HG02943 (cell line): Measurements from ENCODE around the gene COLQ.
"Not testable (repeated sequence)": the region's sequence is repeated elsewhere in the genome, so short reads cannot be mapped to it uniquely, and the experiment has no call there.

Source experiments
- ATAC-seq: cut with Tn5 transposase; IDR thresholded peaks from one replicate; pipeline ENCODE4 v1.9.1; 2021; ENCODE audit warnings: mild to moderate bottlenecking, low read depth, moderate library complexity; ENCODE audit not compliant: unreplicated experiment

The COLQ gene

DNA sequence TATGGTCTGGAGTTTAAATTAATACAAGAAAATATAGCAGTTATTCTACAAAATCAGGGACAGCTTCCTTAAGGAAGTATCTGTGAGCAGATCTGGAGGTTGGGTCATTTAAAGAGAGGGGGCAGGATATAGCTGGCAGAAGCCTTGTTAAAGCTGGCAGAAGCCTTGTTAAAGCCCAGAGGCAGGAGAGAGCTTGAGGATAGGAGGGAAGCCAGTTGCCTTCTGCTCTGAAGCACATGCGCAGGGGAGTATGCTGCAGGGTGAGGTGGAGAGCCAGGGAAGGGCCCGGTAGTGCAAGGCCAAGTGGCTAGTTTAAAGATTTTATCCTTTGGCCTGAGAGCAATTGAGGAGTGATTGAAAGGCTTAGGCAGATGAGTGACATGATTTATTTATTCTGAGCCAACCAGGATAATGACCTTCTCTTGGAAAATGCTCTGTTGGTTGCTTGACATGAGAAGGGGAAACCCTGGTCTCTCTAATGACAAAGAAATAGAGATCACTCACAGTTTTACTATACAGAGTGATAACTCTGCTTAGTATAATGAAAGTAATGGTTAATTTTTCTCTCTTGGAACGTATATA is 90.2 kb downstream of the COLQ start:
- no peak for ATAC-seq

DNA sequence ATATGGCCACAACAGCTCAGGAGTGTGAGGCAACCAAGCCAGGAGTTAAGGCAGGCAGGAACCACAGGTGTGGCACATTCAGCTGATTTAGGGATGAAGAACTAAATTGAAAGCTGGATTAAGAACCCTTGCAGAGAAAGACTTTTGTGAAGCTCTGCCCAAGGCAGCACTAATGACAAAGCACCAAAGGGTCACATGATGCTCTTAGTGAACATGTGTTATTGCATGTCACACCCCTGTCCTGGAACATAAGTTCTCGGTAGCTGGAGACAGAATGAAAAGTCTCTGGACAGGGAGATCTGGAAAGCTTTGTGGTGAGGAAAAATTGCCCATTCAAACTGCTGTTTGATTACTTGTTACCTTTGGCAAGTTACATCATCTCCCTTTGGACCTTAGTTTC is 90.9 kb downstream of the COLQ start:
- no peak for ATAC-seq

DNA sequence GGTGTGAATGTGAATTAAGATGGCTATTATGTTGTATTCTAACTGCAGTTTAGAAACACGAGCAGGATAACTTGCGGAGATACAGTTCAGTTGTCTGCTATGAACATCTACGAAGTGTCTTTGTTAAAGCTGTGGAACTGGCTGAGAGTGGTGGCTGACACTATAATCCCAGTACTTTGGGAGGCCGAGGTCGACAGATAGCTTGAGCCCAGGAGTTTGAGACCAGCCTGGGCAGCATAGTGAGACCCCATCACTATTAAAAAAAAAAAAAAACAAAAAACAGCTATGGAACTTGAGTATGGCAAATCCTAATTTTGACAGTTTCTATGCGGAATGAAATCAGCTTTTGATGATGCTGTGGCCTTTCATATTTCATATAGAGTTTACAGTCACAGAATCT is 92.4 kb downstream of the COLQ start:
- ATAC-seq = no peak

DNA sequence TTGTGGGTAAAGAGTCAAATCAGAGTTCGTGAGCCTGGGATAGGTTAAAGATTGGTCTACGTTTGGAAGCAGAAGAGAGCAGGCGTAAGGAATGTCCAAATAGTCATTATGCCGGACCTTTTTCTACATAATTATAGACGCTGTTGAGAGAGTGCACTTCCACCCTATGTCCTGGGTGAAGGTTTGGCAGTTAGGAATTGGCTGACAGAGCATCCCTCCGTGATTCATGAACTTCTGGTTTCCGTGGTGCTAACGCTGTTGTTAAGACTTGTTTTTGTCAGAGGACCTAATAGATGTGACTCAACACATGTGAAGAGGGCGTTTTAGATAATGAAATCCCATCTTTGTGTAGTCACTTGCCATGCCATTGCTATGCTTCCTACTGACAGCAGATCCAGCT is 93.0 kb downstream of the COLQ start:
- no peak for ATAC-seq

DNA sequence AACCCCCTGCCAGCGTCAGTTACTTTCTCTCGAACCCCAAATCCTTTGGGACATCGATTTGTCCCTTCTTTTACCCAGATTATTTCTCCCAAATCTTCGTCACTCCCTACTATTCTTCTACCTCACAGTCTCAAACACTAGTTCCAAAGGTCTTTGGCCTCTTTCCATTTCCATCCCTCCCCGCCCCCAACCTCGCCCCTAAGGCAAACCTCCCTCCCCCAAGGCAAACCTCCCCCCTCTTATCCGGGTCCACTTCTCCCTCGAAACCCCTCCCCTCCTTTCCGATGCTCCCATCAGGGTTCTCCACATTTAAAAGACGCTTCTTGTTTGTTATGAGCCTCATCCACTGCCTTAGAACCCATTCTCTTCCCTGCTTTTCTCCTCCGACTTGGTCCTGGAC is 93.5 kb downstream of the COLQ start:
- ATAC-seq = no peak

DNA sequence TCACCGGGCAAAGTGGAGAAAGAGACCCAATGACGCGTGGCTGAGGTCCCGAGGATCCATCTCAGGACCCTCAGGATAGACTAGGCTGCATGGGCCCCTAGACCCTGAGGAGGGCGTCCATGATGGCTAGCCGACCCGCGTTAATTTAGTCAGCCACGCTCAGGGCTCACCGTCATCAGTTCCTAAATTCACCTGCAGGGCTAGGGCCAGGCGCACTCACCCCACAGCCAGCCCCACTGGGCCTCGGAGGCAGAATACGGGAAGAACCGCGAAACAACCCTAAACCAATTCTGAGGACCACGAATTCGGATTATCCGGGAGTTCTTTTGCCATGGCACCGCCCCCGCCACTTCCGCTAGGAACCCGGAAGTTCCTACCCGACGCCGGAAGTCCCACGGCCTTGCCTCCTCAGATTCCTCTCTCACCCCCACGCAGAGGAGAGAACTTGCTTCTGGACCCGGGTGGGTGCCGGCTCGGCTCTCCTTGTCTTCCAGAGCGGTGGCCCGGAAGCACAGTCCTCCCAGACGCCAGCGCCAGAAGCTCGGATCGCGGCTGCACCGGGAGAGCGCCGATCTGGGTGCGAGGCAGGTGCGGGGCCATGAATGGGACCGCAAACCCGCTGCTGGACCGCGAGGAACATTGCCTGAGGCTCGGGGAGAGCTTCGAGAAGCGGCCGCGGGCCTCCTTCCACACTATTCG is 94.2 kb downstream of the COLQ start, which contains the start of the genes EAF1 and METTL6:
Gene EAF1 (plus strand): TSS at position 417 of the 699 bp plus-strand sequence. CDS start 182 bp downstream, at position 599.
Gene METTL6 (minus strand): TSS at position 363 of the 699 bp plus-strand sequence. CDS start 1,033 bp downstream, outside the sequence.
- ATAC-seq = peak; percentile 80

DNA sequence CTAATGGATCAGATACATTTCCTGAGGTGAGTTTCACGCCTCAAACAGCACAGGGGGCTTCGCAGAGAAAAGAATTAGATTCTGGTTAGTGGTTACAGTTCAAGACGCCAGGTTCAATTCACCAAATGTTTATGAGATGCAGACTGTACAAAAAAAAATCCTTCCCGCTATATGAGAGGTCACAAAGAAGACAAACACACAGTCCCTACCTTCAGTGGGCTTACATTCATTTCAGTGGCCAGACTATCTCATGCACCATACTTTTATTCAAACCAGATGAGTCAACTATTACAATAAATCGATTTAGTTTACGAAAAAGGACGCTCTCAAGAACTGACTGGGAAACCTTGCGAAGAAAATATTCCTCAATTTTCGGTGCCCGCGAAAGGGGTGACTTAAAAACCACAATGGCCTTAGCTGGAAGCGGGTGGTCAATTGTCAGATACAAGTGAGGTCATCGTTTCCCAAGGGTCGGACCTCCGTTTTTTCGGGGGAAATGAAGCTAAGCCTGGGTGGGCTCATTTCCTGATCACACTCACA is 94.9 kb downstream of the COLQ start:
- no peak for ATAC-seq

DNA sequence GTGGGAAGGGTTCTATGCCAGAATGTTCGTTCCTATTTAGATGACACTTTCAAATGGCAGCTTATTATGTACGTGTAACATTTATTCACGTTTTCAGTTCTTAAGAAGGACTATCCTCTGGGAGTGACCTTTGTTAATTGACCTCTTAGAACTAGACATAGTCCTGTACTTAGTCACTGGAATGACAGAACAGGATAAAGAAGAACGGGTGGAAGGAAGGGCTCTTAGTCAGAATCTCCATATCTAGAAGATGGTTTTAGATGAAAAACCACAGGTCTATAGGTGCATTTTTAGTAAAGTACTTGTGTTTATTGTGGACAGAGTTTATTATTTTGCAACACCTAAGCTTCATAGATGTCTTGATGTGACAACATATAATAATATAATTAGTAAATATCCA is 100.6 kb downstream of the COLQ start:
- no peak for ATAC-seq

DNA sequence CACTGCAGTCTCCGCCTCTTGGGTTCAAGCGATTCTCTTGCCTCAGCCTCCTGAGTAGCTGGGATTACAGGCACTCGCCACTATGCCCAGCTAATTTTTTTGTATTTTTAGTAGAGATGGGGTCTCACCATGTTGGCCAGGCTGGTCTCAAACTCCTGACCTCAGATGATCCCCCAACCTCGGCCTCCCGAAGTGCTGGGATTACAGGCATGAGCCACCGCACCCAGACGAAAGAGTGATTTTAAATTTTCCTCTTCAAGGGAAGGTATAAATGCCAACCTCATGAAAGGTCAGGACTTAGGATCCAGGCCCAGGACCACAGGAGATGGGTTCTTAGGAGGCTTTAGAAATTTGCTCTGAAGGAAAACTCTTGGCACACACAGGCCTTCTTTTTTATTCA is 110.5 kb downstream of the COLQ start:
- not testable (repeated sequence) for ATAC-seq

DNA sequence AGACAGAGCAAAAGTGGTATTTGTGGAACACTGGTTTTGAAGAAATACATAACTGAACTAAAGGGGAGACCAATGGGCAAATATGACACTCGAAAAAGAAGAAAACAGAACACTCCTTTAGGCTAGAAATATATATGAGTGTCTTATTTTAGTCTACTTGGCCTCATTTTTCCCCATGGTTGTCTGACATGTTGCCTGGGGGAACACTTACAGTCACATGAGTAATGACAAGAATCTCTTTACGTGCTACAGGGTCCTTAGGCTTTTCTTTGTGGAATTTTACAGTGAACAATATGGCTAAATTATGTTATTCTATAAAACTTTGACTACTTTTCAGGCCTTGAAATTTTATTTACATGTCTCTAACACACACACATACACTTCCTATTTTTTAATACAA is 111.7 kb downstream of the COLQ start:
- no peak for ATAC-seq

DNA sequence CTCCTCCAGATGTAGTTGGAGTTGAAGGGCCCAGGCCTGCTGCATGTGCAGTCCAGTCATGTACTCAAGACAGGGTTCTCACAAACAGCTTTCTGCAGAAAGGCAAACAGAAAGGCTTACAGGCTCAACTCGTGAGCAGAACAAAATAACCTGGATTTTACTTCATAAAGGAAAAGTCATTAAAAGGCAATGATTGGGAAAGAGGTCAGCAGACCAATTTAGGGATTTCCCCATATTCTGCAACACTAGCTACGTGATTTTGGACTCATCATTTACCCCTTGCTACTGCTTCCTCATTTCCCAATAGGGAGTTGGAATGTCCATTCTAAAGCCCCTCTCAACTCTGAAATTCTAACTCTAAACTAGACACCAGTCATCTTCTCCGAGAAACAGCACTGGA is 112.3 kb downstream of the COLQ start:
- ATAC-seq = no peak

DNA sequence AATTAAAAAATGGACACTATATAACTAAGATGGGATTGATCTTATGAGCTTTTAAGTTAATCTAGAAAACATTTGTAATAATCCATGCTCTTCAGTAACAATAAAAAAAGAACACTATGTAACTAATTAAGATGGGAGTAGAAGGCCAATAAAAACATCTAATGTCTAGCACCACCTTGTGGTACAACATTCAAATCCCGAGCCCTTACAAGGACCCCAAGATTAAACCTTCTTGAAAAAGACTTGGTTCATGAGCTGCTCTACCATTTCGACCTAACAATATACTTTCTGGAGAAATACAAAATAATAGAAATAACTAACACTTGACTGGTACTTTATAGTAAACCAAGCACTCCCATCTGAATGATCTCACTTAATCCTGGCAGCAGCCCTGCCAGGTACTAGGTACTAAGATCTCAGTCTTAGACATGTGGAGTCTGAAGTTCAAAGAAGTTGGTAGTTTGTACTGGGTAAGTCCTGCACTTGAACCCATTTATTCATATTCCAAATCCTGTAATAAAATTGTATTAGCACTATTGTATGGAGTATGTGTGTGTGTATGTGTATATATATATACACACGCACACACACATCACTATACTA is 116.0 kb downstream of the COLQ start:
- ATAC-seq = no peak

DNA sequence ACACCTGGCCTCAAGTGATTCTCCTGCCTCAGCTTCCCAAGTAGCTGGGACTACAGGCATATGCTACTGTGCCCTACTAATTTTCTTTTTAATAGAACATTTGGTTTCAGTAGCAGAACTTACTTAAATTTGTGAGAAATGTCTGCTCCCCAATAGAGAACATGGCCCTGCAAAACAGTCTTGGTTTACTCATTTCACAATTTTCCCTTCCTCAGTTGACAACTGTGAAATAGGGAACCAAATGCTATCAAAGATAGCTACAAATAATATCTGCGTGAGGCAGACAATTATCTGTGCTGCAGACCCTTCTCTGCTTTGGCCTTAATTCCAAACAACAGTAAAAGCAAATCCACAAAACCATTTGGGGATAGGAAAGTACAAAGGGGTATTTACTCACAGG is 116.7 kb downstream of the COLQ start:
- ATAC-seq = no peak

DNA sequence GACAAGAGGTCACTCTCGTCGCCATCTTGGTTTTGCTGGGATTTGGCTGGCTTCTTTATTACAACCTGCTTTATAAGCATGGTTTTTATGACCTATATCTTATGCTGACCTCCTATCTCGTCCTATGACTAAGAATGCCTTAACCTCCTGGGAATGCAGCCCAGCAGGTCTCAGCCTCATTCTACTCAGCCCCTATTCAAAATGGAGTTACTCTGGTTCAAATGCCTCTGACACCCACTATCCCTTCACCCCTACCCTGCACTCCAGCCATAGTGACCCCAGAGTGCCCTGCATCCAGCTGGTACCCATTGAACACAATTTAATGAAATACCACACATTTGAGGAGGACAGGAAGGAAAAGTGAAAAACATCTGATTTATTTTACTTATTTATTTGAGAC is 117.5 kb downstream of the COLQ start:
- ATAC-seq = no peak

DNA sequence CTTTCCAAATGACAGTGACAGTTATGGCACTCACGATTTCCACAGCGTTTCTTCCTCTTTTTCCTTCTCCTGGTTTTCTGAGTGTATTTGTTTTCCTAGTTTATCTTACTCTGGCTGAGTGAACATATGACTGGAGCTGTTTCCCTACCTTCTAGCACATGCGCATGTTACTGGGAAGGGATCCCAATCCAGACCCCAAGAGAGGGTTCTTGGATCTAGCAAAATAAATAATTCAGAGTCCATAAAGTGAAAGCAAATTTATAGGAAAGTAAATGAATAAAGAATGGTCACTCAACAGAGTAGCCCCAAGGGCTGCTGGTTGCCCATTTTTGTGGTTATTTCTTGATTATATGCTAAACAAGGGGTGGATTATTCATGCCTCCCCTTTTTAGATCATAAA is 118.0 kb downstream of the COLQ start:
- no peak for ATAC-seq

DNA sequence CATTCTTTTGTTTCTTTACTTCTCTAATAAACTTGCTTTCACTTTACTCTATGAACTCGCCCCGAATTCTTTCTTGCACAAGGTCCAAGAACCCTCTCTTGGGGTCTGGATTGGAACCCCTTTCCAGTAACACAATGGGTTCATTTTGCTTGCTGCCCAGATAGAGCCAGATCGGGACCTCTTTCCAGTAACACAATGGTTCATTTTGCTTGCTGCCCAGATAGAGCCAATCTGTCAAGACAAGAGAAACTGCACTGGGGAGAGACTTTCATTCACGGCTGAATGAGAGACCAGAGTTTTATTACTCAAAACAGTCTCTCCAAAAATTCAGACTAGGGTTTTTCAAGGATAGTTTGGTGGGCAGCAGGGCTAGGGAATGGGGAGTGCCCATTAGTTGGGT is 119.6 kb downstream of the COLQ start:
- no peak for ATAC-seq
